ENCODE data around the gene PDK2. TPM values are rescaled to one million over a fixed set of nuclear protein-coding genes. Genes with fewer than 3 reads are reported as not detected.

The PDK2 gene
- total and polyA plus RNA-seq, 9 of the 15 experiments (the other 6 are each of a cell fraction or from before 2014, with no cell fraction given), result 0.03 to 2.5 (median 1.4) TPM

GRCh38 chr17:50151041-50151936 is 56.1 kb downstream of the PDK2 start (continued):
- TF ChIP-seq BRD4 (IDR thresholded peaks at IDR 0.05) (no peak), GATAD2B (IDR thresholded peaks at IDR 0.05; ENCODE audit: borderline replicate concordance) (no peak), NEUROD1 (IDR thresholded peaks at IDR 0.05; ENCODE audit: borderline replicate concordance, low read depth, low read length, partially characterized antibody) (peak; percentile 90), KLF6 (CRISPR knock-in tag; IDR thresholded peaks at IDR 0.05; ENCODE audit: borderline replicate concordance) (no peak), AFF4 (CRISPR knock-in tag; IDR thresholded peaks at IDR 0.05) (no peak), ZNF146 (CRISPR knock-in tag; IDR thresholded peaks at IDR 0.05; ENCODE audit: unreplicated experiment) (no peak), RBM25 (IDR thresholded peaks at IDR 0.05; ENCODE audit: low read depth, low read length, severe bottlenecking) (no peak), NR3C1 (CRISPR knock-in tag; IDR thresholded peaks at IDR 0.05) (no peak), HEY1 (CRISPR knock-in tag; IDR thresholded peaks at IDR 0.05; ENCODE audit: borderline replicate concordance) (no peak), HINFP (tag; conservative IDR thresholded peaks at IDR 0.05; ENCODE audit: low read depth) (peak; percentile 79), ZNF444 (CRISPR knock-in tag; IDR thresholded peaks at IDR 0.05) (no peak), ZNF224 (CRISPR knock-in tag; IDR thresholded peaks at IDR 0.05) (no peak), ZNF583 (CRISPR knock-in tag; IDR thresholded peaks at IDR 0.05) (no peak), GABPB2 (CRISPR knock-in tag; conservative IDR thresholded peaks at IDR 0.05) (no peak), THAP7 (CRISPR knock-in tag; IDR thresholded peaks at IDR 0.05) (no peak), HMG20B (CRISPR knock-in tag; IDR thresholded peaks at IDR 0.05) (no peak), USF1 (CRISPR knock-in tag; IDR thresholded peaks at IDR 0.05) (no peak), FOXA3 (CRISPR knock-in tag; conservative IDR thresholded peaks at IDR 0.05 in 1 of 2, IDR thresholded peaks at IDR 0.05 in 1 of 2) (no peak), BACH1 (tag; IDR thresholded peaks at IDR 0.05) (no peak), SP2 (IDR thresholded peaks at IDR 0.05; ENCODE audit: extremely low read depth, low read depth, low read length, poor library complexity, severe bottlenecking) (no peak), NR2F6 (CRISPR knock-in tag; IDR thresholded peaks at IDR 0.05) (no peak), SMAD2 (IDR thresholded peaks at IDR 0.05; ENCODE audit: low read depth, low read length) (no peak)

Measured in K562 (cell line).